NCI-H2227 treated with DMSO at 0.1 percent for 48 hours (cell line): Measurements from ENCODE around the gene WDR87.
"Not testable (repeated sequence)": the region's sequence is repeated elsewhere in the genome, so short reads cannot be mapped to it uniquely, and the experiment has no call there.

Experiments
- DNase-seq: peaks from one replicate; lab custom pipeline; 2025; lab: John Stamatoyannopoulos, UW

The WDR87 gene

GRCh38 chr19:37930416-37930815 lies 24.0 kb upstream of the WDR87 start:
- DNase-seq, result no peak

- peak; percentile 63 for DNase-seq
Measured at GRCh38 chr19:37929355-37929923, 23.0 kb upstream of the WDR87 start.

- peak; percentile 39 for DNase-seq
Measured at GRCh38 chr19:37928527-37929286, 22.3 kb upstream of the WDR87 start.

DNA sequence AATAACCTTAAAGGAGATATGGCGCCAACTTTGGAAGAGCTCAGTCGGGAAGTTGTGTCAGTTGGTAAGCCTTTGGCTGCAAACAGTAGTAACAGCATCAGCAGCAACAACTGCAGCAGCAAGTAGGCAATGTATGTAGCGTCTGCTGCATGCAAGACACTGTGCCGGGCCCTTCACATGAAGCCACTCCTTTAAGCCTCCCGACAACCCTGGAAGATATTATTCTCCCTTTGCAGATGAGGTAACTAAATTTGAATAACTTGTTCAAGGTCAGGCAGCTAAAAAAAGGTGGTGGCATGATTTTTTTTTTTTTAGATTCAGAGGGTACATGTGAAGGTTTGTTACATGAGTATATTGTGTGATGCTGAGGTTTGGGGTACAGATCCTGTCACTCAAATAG lies 20.3 kb upstream of the WDR87 start:
- DNase-seq, result no peak

DNA sequence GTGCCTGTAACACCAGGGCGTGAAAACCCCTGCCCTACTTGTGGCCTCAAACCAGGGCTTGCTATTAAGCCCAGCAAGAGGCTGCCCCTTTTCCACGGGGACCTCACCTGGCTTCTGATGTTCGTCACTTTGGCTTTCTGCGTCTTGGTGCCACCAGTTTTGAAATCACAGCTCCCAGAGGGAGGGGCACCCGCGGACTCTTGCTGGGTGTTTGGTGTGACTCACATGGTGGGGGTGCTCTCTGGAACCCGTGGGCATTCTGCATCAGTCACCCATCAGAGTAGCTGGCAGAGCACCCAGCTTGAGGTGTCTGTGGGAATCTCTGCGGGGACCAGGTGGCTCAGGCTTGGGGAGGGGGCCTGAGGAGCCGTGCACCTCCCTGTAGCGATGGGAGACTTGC lies 19.9 kb upstream of the WDR87 start:
- DNase-seq, result no peak

DNA sequence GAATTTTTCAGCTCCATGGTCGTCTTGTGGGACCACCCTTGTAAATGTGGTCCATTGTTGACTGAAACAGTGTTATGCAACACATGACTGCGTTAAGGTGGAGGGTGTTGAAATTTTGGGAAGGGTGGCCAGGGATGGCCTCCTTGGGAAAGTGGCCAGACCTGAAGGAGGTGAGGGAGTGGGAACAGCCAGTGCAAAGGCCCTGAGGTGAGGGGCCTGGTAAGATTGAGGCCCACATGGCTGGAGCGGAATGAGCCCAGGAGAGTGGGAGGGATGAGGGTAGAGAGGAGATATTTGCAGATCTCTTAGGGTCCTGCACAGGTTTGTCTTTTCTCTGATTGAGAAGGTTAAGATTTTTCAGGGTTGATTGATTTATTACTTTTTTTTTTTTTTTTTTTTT lies 18.8 kb upstream of the WDR87 start:
- DNase-seq, result no peak

DNA sequence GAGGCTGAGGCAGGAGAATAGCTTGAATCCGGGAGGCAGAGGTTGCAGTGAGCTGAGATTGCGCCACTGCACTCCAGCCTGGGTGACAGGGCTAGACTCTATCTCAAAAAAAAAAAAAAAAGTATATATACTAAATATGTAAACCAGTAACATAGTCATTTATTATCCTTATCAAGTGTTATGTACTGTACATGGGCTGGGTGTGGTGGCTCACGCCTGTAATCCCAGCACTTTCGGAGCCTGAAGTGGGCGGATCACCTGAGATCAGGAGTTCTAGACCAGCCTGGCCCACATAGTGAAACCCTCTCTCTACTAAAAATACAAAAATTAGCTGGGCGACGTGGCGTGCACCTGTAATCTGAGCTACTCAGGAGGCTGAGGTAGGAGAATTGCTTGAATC lies 18.2 kb upstream of the WDR87 start:
- not testable (repeated sequence) for DNase-seq

DNA sequence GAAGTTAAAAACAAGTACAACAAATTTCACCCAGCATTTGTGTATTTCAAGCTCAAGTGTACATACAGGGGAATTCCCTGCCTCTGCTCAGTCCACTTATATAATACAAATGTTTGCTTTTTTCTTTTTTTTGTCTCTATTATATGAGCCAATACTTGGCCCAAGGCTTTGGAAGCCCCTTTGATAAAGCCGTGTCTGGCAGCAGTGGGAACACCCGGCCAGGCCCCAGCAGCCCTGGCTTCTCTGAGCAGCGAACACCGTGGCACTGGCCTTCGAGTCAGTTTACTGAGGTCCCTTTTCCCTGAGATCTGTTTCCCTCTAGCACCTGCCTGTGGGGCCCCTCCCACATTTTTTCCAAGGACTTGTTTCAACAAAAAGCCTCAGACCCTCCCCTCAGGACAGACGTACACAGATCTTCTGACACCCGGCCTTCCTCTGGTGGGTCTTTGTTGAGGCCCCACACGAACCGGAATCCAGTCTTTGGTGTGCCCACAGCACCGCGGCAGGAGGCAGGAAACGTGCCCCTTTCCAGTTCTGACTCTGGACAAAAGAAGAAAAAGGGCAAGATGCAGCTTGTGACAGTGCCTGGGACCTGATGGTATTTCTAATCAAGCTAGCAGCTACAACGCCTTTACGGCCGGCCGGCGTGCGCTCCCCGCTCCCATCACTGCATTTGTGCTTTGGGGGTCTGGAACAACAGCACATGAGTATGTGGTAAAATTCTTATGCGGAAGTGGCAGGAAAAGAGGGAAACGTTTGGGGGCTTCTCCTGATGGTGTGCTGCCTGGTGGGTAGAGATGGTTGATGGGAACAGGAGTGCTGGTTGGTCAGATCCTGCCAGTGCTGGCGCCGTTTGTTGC lies 14.4 kb upstream of the WDR87 start:
- DNase-seq, result no peak

- no peak for DNase-seq
Measured at GRCh38 chr19:37914908-37915307, 8.5 kb upstream of the WDR87 start.

- no peak for DNase-seq
Measured at GRCh38 chr19:37909661-37910199, 3.3 kb upstream of the WDR87 start.

DNA sequence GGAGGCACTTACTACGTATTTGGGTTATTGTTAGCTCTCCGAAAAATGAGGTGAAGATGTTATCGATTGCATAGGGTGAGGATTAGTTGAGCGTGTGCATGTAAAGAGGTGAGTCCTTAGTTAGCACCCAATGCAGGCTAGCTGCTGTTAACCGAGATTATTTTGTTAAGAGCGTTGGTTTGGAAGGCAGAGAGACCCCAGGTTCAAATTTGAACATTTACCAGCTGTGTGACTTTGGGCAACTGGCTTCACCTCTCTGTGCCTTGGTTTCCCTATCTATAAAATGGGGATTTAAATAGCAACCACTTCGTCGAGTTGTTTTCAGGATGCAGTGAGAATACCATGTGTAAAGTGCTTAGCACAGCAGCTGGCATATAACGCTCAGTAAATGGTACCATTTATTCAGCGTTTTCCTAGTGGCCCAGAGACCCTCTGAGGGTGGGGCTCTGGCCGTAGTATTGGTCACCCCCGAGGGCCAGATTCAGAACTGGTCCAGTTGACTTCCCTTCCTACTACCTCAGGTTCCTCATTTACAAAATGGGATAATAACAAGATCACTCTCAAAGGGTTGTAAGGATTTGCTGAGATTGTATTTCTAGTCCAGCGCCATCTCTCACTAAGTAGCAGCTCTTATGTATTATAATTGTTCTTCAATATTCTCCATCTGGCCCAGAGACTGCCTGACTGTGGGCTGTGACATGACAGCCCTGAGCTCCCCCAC lies 1.5 kb upstream of the WDR87 start:
- DNase-seq, result peak; percentile 62

DNA sequence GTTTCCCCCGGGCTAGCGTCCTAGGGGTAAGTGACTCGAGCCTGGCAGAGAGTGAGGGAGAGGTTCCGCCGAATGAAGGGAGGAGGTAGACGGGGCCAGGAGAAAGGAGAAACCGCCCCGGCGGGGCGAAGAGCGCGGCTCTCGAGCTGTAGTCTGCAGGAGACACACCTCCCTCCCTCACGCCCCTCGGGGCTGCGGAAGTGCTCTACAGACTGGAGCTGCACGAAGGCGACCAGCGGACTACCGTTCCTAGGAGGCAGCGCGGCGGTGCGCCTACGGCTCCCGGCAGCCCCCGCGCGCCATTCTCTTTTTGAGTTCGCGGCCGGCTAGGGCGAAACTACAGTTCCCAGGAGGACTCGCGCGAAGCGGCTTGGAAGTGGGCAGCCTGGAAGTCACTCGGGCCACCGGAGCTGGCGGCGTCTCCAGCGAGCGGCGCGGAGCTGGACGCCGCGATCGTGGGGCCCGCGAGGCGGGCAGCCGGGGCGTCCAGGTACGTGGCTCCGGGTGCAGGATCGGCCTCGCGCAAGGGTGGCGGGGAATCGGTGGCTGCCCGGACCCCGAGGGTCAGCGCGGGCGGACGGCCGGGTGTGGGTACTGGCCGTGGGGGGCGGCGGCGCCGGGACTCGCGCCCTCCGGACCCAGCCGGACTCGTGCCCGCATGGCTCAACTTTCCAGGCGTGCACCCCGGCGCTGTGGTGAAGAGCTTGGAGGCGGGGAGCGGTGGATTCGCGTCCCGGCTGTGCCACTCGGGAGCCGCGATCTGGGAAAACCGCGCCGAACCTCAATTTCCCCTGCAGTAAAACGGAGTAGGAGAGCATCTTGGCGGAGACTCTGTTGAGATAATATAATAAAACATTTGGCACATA lies 708 bp upstream of the WDR87 start, which contains the start of gene SIPA1L3:
Gene SIPA1L3, plus strand, starts transcription at position 340 of the 866 bp plus-strand sequence. CDS start 174,358 bp downstream, outside the sequence.
- peak; percentile 100 for DNase-seq

DNA sequence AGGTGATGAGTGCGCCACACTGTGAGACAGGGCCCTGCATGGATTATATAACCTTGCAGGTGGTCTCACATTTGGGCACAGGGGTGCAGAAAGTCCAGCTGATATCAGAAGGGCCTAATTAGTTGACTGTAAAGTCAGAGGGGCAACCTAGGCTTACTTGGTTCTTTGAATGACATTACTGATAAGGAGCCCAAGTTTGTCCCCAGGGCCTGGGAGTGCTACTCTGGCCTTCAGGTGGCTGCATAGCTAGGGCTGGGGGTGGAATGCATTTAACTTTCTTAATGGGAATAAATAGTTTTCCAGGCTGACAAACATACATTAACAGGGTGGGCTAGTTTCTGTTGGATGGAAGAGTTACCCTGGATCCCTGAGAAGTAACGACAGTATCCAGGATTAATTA lies 3.3 kb downstream of the WDR87 start:
- no peak for DNase-seq

DNA sequence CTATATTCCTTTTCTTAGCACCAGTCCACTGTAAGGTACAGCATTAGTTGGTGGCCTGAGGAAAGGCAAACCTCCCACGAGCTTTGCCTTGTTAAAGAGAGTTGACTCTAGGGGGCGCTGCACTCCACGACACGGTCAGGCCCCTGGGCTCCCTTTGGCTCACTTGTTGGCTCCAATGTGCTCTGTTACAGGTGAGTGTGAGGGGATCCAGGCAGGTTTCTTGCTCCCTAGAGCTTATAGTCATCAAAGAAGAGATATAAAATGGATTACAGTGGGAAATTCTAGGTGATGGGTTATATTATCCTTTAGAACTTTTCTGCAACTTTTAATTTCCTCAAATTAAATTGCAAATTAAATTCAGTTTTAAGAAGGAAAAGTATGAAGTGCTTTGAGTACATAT lies 3.7 kb downstream of the WDR87 start:
- peak; percentile 99 for DNase-seq

DNA sequence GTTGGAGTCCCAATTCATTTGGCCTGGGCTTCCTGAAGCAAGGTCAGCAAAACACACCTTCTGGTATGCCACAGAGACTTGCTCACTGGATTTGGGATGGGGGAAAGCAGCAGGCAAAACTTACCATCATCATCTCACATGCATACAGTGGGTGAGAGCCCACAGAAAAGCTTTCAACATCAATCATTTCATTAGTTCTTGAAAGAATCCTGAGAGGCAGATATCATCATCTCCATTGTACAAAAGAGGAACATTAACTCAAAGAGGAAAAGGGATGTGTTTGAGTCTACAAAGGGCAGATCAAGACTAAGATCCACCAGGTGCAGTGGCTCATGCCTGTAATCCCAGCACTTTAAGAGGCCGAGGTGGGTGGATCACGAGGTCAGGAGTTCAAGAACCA lies 6.4 kb downstream of the WDR87 start:
- peak; percentile 59 for DNase-seq

GRCh38 chr19:37899453-37899852 lies 6.9 kb downstream of the WDR87 start:
- no peak for DNase-seq

DNA sequence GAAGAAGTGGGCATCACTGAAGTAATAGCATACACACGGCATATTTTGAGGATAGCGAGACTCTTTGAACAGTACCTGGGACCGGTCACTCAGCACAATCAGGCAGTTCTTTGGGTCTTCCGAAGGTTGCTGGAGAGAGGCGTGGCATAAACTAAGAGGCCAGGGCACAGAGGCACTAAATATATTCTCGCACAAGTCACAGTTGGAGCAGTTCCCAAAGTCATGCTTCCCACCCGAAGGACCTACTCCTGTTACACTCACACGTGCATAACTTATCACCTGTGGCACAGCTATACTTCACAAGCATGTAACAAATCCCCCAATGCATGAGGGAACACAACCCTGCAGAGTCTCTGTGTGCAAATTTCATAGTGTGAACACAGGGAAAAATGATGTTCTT lies 10.2 kb downstream of the WDR87 start:
- no peak for DNase-seq

- DNase-seq, result no peak
Measured at GRCh38 chr19:37893845-37894575, 12.4 kb downstream of the WDR87 start.

- DNase-seq, result no peak
Measured at GRCh38 chr19:37886571-37886970, 19.8 kb downstream of the WDR87 start.

DNA sequence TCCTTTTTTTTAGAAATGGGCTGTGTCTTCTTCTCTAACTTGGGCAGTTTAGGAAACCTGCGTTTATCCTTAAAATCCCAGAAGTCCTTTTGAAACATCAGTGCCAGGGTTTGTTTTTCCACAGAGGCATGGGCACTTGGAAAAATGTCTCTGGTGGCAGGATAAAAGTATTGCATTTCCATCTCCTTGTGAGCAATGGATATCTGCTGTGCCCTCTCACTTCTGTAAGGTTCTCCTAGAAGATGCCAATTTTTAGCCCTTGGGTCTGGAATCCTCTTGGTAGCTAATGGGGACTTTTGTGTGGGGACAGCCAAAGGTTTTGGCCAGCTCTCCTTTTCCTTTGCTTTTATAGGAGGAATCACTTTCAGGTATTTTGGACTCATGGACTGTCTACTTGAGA lies 21.0 kb downstream of the WDR87 start:
- DNase-seq, result no peak
